ENCODE data around the gene NEDD4.

GRCh38 chr15:56038707-56039106, 45.3 kb upstream of the NEDD4 start:
- TF ChIP-seq CTCF (IDR thresholded peaks at IDR 0.05; ENCODE audit: insufficient read depth, low read depth, low read length), result no peak
- TF ChIP-seq EZH2 (IDR thresholded peaks at IDR 0.05; ENCODE audit: insufficient read depth, low read length), result no peak

All from astrocyte (in vitro differentiated cells and primary cell).